Natural killer cell (primary cell): ENCODE results near the gene CD83. TPM values are rescaled to one million over a fixed set of nuclear protein-coding genes. Genes with fewer than 3 reads are reported as not detected.
"Not testable (repeated sequence)": the region's sequence is repeated elsewhere in the genome, so short reads cannot be mapped to it uniquely, and the experiment has no call there.

Source experiments
- ATAC-seq, 3 donors: fragments of 150-1000 bp in 2 of 3; fragments of 200-7000 bp in 1 of 3; cut with Tn5 transposase; 1 replicate in 1 of 3; 2 replicates in 2 of 3; pipeline ENCODE4 v1.10.0; 2021; ENCODE audit warnings: mild to moderate bottlenecking in 2 of 3, moderate library complexity in 2 of 3
- DNase-seq, 2 donors: peaks; one replicate each; pipeline versions ENCODE4 v3.0.0 to v3.0.0-alpha.2; 2013 to 2021; ENCODE audit warnings: mixed read lengths in 1 of 2
- H3K27ac ChIP-seq: one replicate; pipeline ENCODE4 v1.5.1; 2013; ENCODE audit warnings: mild to moderate bottlenecking, low read length
- H3K27me3 ChIP-seq: one replicate; pipeline ENCODE4 v1.6.1; 2013; ENCODE audit warnings: low read length; ENCODE audit not compliant: control insufficient read depth, insufficient read depth
- H3K36me3 ChIP-seq: one replicate; pipeline ENCODE4 v1.6.1; 2013; ENCODE audit warnings: low read length; ENCODE audit not compliant: control insufficient read depth, insufficient read depth
- H3K4me1 ChIP-seq: one replicate; pipeline ENCODE4 v1.6.1; 2013; ENCODE audit warnings: low read length; ENCODE audit not compliant: control insufficient read depth, insufficient read depth
- H3K4me3 ChIP-seq: one replicate; pipeline ENCODE4 v1.5.1; 2013; ENCODE audit warnings: low read length
- H3K9me3 ChIP-seq: one replicate; pipeline ENCODE4 v1.6.1; 2013; ENCODE audit warnings: low read length; ENCODE audit not compliant: control insufficient read depth, insufficient read depth
- H3K27ac Mint-ChIP-seq, 2 donors: one replicate each; pipeline ENCODE4 v1.8.0; 2022; ENCODE audit warnings: mild to moderate bottlenecking in 2 of 2, mixed read lengths in 2 of 2, moderate library complexity in 1 of 2
- H3K27me3 Mint-ChIP-seq, 2 donors: one replicate each; pipeline ENCODE4 v1.8.0; 2022; ENCODE audit warnings: low read depth in 2 of 2, mixed read lengths in 2 of 2
- H3K36me3 Mint-ChIP-seq: one replicate; pipeline ENCODE4 v1.8.0; 2022; ENCODE audit warnings: mixed read lengths
- H3K4me1 Mint-ChIP-seq, 2 donors: one replicate each; pipeline ENCODE4 v1.8.0; 2022; ENCODE audit warnings: mixed read lengths in 2 of 2
- H3K4me3 Mint-ChIP-seq: one replicate; pipeline ENCODE4 v1.8.0; 2022; ENCODE audit warnings: mild to moderate bottlenecking, moderate library complexity, mixed read lengths
- H3K9me3 Mint-ChIP-seq, 2 donors: one replicate each; pipeline ENCODE4 v1.8.0; 2022; ENCODE audit warnings: mixed read lengths in 2 of 2
- WGBS: methylation state at CpG from one replicate; pipeline ENCODE4 v1.1.7; 2013; ENCODE audit warnings: missing lambda C conversion rate; ENCODE audit not compliant: insufficient coverage; 5-methylcytosine and 5-hydroxymethylcytosine counted together
- intact Hi-C: fragments of 100-400 bp; cut with micrococcal nuclease; formaldehyde crosslinking; loops from one replicate; pipeline ENCODE4 v1.14.2; 2022
- total RNA-seq, 4 donors: library from RNA; stranded (reverse); fragments of 120-200 nt in 1 of 4; gene quantifications; one replicate each; pipeline versions ENCODE4 v1.2.3 to v1.2.4, GENCODE V29; 2013 to 2022
- TF ChIP-seq, protein P1 (sequence below): fragments of 200-600 bp; IDR thresholded peaks from one replicate; pipeline ENCODE4 v1.8.0; 2022; ENCODE audit warnings: antibody characterized with exemption

CD83 gene
- total RNA-seq, 3 donors from 2014 or later (not counting 1 experiment from before 2014, with no cell fraction given) = 54.8 to 110 (median 64.3) TPM

DNA sequence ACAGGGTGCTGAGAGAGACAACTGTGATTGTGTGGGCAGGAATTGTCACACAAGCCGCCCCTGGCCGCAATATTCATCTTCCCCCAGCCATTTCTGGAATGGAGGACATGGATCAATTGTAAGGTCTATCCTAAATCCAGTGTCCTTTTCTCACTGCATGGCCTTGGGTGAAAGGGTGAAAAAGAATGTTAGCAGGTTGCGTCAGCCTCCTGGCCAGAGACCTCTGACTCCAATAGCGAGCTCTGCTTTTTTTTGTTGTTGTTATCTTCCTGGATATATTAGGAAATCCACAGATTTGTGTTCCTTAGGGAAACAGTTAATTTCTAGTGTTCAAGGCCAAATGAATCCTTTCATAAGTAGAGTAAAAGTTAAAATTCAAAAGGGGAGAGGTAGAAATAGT, 47.1 kb upstream of the CD83 start:
- Mint-ChIP-seq H3K9me3 (no peaks in the 10 kb centered on the region), H3K4me1 (peaks cover 19 to 26% of the 10 kb centered on the region in 2 donors), H3K36me3 (no peaks in the 10 kb centered on the region), H3K4me3 (no peak overlapping the region), H3K27me3 (peaks cover 4 to 9% of the 10 kb centered on the region in 2 donors), H3K27ac (no peak overlapping the region)
- ATAC-seq (no peak), DNase-seq (no peak)
- H3K27ac ChIP-seq = no peak overlapping the region
- no peaks in the 10 kb centered on the region for H3K36me3 ChIP-seq
- 96% methylated on average over 4 of the region's 4 CpGs for WGBS
- no peaks in the 10 kb centered on the region for H3K4me1 ChIP-seq
- TF ChIP-seq, protein P1, sequence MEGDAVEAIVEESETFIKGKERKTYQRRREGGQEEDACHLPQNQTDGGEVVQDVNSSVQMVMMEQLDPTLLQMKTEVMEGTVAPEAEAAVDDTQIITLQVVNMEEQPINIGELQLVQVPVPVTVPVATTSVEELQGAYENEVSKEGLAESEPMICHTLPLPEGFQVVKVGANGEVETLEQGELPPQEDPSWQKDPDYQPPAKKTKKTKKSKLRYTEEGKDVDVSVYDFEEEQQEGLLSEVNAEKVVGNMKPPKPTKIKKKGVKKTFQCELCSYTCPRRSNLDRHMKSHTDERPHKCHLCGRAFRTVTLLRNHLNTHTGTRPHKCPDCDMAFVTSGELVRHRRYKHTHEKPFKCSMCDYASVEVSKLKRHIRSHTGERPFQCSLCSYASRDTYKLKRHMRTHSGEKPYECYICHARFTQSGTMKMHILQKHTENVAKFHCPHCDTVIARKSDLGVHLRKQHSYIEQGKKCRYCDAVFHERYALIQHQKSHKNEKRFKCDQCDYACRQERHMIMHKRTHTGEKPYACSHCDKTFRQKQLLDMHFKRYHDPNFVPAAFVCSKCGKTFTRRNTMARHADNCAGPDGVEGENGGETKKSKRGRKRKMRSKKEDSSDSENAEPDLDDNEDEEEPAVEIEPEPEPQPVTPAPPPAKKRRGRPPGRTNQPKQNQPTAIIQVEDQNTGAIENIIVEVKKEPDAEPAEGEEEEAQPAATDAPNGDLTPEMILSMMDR = no peak
- intact Hi-C loops = no loop called here
- no peaks in the 10 kb centered on the region for H3K27me3 ChIP-seq
- no peak overlapping the region for H3K4me3 ChIP-seq
- no peaks in the 10 kb centered on the region for H3K9me3 ChIP-seq

DNA sequence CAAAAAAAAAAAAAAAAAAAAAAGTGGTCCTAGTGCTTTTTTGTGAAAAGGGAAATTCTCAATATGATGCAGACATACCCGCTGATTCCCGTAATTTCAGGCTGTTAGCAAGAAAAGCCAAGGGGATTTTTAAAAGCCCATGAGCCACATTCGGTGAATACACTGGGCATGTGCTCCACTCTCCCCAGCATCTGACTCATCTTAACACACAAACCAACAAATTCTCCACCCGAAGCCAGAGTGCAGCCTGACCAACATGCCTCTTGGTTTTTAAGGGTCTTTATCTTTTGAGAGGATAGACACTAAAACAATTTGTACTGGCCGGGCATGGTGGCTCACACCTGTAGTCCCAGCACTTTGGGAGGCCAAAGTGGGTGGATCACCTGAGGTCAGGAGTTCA, 45.5 kb upstream of the CD83 start:
- ATAC-seq (peak in 1 of 3 donors; percentile 37), DNase-seq (peak in 1 of 2 donors; percentile 22)
- H3K4me3 Mint-ChIP-seq = no peak overlapping the region
- Histone ChIP-seq H3K9me3 (no peaks in the 10 kb centered on the region), H3K27ac (no peak overlapping the region), H3K4me1 (no peaks in the 10 kb centered on the region), H3K36me3 (no peaks in the 10 kb centered on the region), H3K27me3 (no peaks in the 10 kb centered on the region), H3K4me3 (no peak overlapping the region)
- H3K27me3 Mint-ChIP-seq = peaks cover 0 to 2% of the 10 kb centered on the region in 2 donors
- intact Hi-C loops = no loop called here
- H3K4me1 Mint-ChIP-seq = peaks cover 21 to 24% of the 10 kb centered on the region in 2 donors
- 68% methylated on average over 5 of the region's 5 CpGs for WGBS
- H3K9me3 Mint-ChIP-seq = no peaks in the 10 kb centered on the region
- no peaks in the 10 kb centered on the region for H3K36me3 Mint-ChIP-seq
- TF ChIP-seq, protein P1 = no peak
- peak overlapping the region in 1 of 2 donors; percentile 9 for H3K27ac Mint-ChIP-seq

DNA sequence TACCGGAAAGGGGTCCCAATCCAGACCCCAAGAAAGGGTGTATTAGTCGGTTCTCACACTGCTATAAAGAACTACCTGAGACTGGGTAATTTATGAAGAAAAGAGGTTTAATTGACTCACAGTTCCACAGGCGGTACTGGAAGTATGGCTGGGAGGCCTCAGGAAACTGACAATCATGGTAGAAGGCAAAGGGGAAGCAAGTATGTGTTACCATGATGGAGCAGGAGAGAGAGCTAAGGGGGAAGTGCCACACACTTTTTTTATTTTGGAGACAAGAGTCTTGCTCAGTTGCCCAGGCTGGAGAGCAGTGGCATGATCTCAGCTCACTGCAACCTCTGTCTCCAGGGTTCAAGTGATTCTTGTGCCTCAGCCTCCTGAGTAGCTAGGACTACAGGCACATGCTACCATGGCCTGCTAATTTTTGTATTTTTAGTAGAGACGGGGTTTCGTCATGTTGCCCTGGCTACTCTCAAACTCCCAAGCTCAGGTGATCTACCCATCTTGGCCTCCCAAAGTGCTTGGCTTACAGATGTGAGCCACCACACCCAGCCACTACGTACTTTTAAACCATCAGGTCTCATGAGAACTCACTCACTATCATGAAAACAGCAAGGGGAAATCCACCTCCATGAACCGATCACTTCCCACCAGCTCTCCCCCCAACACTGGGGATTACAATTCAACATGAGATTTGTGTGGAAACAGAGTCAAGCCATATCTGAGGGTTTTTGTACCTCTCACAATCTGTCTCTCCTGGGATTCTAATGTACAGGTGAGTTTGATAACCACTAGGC, 43.8 kb upstream of the CD83 start:
- H3K4me1 ChIP-seq, intact Hi-C loops, ATAC-seq, H3K4me3 ChIP-seq, H3K27me3 ChIP-seq, H3K36me3 ChIP-seq, H3K27me3 Mint-ChIP-seq, H3K36me3 Mint-ChIP-seq, H3K9me3 ChIP-seq, H3K9me3 Mint-ChIP-seq: not testable (repeated sequence)
- Mint-ChIP-seq H3K4me1 (peaks cover 18% of the 10 kb centered on the region in 2 donors), H3K4me3 (peak overlapping the region; percentile 95), H3K27ac (peak overlapping the region; percentile 95 to 97)
- peak in 1 of 2 donors; percentile 9 for DNase-seq
- H3K27ac ChIP-seq = peak overlapping the region; percentile 71
- 93% methylated on average over 7 of the region's 7 CpGs for WGBS

DNA sequence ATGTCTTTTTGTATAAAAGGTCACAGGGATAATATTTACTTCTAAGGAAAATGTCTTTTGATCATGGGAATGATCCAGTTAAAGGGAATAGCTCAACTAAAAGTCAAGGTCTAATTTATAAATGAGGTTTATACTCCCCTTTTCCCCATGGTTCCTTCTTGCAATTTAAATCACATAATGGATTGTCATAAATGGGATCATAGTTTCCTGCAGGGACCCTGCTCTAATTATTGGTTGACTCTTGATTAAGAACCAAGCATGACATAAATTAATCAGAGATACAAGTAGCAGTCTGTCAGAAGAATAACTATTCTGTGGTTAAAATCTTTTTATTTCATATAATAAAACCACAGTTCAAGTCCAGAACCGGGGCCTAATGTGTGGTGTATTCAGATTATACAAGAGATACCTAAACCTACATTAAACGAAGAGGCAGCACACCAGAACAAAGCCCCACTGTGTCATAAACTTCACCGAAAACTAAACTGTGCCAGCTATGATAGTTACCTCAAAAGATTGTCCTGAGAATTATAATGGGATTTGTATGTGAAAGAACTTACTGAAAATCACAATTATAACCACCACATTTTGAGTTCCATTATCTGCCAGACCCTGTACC, 43.0 kb upstream of the CD83 start:
- Histone ChIP-seq H3K4me1 (no peaks in the 10 kb centered on the region), H3K27ac (peak overlapping the region; percentile 71), H3K4me3 (peak overlapping the region; percentile 17), H3K9me3 (no peaks in the 10 kb centered on the region), H3K27me3 (no peaks in the 10 kb centered on the region), H3K36me3 (no peaks in the 10 kb centered on the region)
- Mint-ChIP-seq H3K27ac (peak overlapping the region; percentile 95 to 97), H3K27me3 (no peaks in the 10 kb centered on the region), H3K36me3 (no peaks in the 10 kb centered on the region), H3K4me3 (peak overlapping the region; percentile 95), H3K4me1 (peaks cover 18% of the 10 kb centered on the region in 2 donors), H3K9me3 (no peaks in the 10 kb centered on the region)
- DNase-seq (peak in 1 of 2 donors; percentile 11), ATAC-seq (peak in 1 of 3 donors; percentile 2)
- TF ChIP-seq, protein P1 = no peak
- no CpG with 5 or more reads among the region's 3 CpGs for WGBS
- intact Hi-C loops = no loop called here
